ENCODE results near the gene DTNB.

DTNB gene

DNA sequence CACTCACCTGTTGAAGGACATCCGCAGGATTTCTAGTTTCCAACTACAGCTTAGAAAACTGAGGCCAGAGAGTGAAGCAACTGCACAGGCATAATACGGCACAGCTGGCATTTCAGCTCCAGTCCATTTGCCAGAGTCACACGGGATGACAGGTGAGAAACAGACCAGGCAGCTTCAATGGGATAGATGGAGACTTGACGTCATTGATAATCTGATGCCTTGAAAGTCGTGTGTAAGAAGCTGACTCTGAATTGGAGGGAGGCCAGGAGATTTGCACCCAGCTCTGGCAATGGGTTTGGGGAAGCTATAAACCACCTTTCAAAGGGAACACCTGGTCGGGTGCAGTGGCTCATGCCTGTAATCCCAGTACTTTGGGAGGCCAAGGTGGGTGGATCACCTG is 319.3 kb downstream of the DTNB start:
- no peak overlapping the region for H3K4me3 ChIP-seq (ENCODE audit: low read depth, low read length)
- TF ChIP-seq, protein P1, sequence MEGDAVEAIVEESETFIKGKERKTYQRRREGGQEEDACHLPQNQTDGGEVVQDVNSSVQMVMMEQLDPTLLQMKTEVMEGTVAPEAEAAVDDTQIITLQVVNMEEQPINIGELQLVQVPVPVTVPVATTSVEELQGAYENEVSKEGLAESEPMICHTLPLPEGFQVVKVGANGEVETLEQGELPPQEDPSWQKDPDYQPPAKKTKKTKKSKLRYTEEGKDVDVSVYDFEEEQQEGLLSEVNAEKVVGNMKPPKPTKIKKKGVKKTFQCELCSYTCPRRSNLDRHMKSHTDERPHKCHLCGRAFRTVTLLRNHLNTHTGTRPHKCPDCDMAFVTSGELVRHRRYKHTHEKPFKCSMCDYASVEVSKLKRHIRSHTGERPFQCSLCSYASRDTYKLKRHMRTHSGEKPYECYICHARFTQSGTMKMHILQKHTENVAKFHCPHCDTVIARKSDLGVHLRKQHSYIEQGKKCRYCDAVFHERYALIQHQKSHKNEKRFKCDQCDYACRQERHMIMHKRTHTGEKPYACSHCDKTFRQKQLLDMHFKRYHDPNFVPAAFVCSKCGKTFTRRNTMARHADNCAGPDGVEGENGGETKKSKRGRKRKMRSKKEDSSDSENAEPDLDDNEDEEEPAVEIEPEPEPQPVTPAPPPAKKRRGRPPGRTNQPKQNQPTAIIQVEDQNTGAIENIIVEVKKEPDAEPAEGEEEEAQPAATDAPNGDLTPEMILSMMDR (IDR thresholded peaks at IDR 0.05; ENCODE audit: control insufficient read depth, extremely low read depth, insufficient read depth), result no peak
- no peak for DNase-seq (ENCODE audit: low read depth)

DNA sequence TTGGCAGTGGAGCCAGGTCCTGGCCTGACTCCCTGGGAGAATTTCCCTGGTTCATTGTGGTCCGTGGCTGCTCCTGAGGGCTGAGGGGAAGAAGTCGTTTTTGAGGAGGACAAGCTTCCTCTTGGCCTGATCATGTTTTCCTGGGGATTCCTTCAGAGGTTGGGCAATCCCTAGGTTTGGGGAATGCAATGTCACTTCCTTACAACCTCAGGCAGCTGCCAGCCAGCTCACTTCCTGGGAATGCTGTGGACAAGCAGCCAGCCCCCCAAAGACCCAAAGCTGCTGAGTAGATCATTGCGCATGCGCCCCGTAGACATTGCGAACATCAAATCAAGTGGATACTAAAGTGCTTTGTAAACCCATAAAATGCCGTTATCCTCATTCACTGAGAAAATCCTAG is 324.0 kb downstream of the DTNB start:
- DNase-seq (ENCODE audit: low read depth), result no peak
- no peak overlapping the region for H3K4me3 ChIP-seq (ENCODE audit: low read depth, low read length)
- TF ChIP-seq, protein P1 (IDR thresholded peaks at IDR 0.05; ENCODE audit: control insufficient read depth, extremely low read depth, insufficient read depth), result no peak

DNA sequence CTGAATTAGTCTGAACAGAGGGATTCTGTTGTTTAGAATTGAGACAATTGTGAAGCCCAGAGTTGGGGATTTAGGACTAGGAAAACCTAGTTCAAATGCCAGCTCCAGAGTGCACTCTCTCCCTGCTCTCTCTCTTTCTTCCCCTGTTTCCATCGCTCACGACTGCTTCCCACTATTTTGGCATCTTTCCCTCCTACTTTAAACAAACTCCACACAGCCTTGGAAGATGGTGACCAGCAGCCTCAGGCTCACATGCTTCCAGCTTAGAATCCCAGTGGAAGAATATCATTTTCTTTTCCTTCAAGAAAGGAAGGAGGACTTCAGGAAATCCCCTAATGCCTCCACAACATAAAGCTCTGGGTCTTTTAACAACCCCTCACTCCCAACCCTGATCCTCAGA is 325.5 kb downstream of the DTNB start:
- H3K4me3 ChIP-seq (ENCODE audit: low read depth, low read length), result no peak overlapping the region
- no peak for DNase-seq (ENCODE audit: low read depth)
- TF ChIP-seq, protein P1 (IDR thresholded peaks at IDR 0.05; ENCODE audit: control insufficient read depth, extremely low read depth, insufficient read depth), result no peak

DNA sequence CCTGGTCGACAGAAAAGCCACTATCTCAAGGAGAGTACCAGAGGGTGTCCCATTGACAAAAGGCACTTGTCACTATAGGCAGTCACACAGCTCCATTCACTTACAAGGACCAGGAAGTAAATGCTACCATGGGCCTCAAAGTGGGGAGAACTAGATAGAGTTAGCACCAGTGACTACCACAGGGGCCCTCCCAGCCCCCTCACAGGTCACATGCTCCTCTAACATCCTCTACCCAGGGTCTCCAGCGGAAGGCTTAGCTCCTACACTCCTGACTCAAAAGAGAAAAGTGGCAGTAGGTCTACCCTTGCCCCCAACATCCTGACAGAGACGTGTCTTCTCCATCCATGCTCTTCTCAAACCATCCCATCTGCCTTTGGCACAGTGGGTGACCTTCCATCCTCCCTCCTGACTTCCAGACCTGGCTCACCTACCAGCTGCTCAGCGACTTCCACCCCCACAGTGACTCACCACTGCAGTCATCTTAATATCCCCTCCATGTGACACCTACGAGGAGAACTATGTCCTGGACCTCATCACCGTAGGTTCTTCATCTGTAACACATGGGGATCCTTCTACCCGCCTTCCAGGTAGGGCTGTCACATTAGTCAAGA is 326.1 kb downstream of the DTNB start:
- TF ChIP-seq, protein P1 (IDR thresholded peaks at IDR 0.05; ENCODE audit: control insufficient read depth, extremely low read depth, insufficient read depth), result no peak
- H3K4me3 ChIP-seq (ENCODE audit: low read depth, low read length), result no peak overlapping the region
- DNase-seq (ENCODE audit: low read depth), result no peak

DNA sequence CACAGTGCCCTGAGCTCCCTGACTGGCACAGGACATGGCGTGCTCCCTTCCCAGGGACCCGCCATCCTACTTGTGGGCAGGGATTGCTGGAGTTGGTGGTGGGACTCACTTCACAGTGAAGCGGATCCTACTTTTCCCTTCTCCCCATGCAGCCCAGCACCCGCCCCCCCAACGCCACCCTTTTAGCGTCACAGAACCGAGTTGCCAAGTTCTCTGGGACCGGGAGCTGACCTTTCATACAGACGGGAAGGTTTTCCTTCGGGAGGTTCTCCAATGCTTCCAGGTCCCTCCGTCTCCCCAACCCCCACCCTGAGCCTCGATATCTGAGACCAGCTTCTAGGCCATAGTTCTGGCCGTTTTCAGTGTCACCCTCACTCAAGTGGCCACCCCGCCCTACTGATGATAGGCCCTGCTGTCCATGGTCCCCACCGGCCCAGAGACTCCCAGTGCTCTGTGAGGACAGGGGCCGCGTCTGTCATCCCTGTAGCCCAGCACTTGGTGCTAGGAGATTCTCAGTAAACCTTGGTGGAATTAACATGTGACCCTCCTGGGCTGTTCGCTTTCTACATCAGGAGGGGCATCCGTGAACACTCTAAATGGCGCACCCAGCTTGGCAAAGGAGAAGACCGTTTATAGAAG is 330.1 kb downstream of the DTNB start:
- no peak for DNase-seq (ENCODE audit: low read depth)
- TF ChIP-seq, protein P1 (IDR thresholded peaks at IDR 0.05; ENCODE audit: control insufficient read depth, extremely low read depth, insufficient read depth), result no peak
- no peak overlapping the region for H3K4me3 ChIP-seq (ENCODE audit: low read depth, low read length)

DNA sequence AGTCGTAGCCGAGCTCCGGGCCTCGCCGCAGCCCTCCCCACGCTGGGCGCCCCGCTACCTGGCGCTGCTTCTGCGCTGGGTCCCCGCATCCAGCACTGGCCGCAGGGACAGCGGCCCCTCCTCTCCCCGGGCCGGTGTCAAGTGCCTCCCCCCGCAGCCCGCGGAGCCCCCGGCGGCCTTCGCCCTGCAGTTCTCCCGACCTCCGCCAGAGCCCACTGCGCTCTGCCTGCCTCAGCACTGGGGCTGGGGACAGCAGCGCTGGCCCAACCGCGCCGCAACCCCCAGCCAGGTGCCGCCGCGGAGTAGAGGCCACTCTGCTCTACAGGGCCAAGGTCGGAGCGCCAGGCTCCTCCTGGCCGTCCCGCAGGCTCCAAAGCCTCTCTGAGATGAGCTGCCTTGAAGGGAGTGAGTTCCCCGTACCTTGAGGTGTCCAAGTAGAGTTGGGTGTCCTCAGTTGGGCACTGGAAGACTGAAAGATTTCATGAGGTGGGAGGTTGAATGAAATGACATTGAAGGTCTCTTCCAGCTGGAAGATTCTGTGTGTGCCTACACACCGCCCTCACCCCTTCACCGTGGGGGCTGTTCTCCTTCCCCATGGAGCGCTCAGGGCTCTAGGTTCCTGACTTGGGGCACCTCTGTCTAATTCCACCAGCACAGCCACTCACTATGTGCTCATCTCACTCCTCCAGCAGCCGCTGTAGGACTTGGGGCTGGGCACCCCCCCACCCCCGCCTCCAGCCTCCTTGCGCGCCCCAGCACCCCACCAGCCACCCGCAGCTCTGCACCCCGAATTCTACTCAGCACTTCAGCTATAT is 330.8 kb downstream of the DTNB start:
- DNase-seq (ENCODE audit: low read depth), result peak; percentile 19
- H3K4me3 ChIP-seq (ENCODE audit: low read depth, low read length), result peak overlapping the region; percentile 53
- TF ChIP-seq, protein P1 (IDR thresholded peaks at IDR 0.05; ENCODE audit: control insufficient read depth, extremely low read depth, insufficient read depth), result peak; percentile 76

All from LNCaP clone FGC (cell line).